Glomerular visceral epithelial cell (primary cell): ENCODE results near the gene UGT1A4.

Experiments
- DNase-seq: peaks from one replicate; pipeline ENCODE4 v3.0.0-alpha.2; 2016; ENCODE audit errors: extremely low spot score

Gene UGT1A4

GRCh38 chr2:233718552-233718951, at the start of gene UGT1A4:
Gene UGT1A4 (plus strand): TSS chr2:233718736. CDS start chr2:233718821, 85 bp downstream.
- DNase-seq = no peak

DNA sequence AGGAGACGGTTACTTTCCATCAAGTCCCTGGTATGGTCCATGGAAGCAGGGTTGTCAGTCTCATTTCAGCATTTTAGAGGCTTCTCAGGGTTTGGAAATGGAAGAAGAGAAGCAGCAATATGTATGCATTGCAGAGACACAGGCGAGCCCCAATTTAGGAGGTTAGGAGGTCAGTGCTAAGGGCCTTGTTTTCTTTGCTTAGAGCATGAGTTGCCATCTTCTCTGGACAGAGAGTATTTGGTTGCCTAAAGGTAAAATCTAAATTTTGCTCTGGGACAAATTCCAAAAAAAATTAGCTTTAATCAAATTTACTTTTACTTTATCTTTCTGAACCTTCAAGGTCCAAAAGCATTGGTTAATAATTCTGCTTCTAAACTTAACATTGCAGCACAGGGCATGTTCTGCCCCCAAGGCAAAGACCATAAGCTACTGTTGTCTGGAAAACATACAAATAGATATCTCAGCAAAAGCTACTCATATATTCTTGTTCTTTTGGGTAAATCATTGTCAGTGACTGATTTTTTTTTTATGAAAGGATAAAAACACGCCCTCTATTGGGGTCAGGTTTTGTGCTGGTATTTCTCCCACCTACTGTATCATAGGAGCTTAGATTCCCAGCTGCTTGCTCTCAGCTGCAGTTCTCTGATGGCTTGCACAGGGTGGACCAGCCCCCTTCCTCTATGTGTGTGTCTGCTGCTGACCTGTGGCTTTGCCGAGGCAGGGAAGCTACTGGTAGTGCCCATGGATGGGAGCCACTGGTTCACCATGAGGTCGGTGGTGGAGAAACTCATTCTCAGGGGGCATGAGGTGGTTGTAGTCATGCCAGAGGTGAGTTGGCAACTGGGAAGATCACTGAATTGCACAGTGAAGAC, 47.0 kb upstream of the UGT1A4 start, which contains the start of gene UGT1A9:
Gene UGT1A9, plus strand, starts transcription at position 609 of the 872 bp plus-strand sequence. Its CDS starts 37 bp downstream, at position 646.
- DNase-seq = no peak

GRCh38 chr2:233672886-233673285, 45.6 kb upstream of the UGT1A4 start:
- DNase-seq = no peak

- no peak for DNase-seq
These were observed 44.6 kb upstream of the UGT1A4 start for GRCh38 chr2:233673896-233674295.

DNA sequence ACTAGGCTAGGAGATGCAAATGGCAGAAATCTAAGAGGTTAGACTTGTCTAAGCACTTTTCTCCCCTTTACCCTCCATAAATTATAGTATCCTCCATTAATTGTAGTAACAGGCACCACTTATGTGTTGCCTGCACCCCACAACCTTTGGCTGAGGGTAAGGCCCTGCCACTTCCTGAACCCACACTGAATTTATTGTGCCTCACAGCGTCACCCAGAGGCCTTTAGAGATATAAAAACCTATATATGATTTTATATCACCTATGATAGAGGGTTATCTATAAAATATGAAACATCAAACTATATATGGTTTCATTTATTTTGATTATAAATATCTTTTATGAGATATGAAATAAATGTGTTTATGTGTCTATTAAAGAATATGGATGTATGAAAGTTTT, 44.2 kb upstream of the UGT1A4 start:
- no peak for DNase-seq

GRCh38 chr2:233674995-233675394, 43.5 kb upstream of the UGT1A4 start:
- no peak for DNase-seq

DNA sequence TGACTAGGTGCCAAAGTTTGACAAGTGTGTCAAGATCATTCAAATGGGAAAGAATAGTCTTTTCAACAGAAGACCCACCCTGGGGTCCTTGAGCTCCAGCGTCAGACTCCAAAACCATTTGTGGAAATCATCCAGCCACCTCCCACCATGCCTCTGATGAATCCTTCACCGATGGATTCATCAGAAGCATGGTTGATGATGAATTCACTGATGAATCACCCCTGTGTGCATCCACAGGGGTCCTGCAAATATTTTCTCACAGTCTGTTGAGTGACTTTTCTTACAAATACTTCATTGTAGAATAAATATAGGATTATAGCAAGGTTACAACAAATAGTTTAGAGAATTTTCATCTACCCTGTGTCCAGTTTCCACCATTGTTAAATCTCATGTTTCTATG, 42.5 kb upstream of the UGT1A4 start:
- DNase-seq = peak; percentile 43

DNA sequence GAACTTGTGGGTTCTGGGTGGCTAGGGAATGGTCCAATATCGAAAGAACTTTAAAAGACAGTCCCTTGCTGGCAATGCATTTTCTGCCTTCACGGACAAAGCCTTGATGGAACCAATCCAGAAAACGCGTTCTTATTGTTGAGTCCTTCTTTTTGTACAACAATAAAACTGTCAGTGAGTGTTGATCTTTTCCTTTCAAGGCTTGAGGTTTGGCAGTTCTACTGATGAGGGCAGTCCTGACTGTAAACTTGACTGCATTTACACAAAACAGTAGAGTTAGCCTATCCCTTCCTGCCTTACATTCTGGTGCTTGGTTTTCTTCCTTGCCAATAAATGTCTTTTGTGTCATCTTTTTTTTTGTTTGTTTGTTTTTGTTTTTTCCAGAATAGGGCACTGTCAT, 39.3 kb upstream of the UGT1A4 start:
- DNase-seq = no peak

DNA sequence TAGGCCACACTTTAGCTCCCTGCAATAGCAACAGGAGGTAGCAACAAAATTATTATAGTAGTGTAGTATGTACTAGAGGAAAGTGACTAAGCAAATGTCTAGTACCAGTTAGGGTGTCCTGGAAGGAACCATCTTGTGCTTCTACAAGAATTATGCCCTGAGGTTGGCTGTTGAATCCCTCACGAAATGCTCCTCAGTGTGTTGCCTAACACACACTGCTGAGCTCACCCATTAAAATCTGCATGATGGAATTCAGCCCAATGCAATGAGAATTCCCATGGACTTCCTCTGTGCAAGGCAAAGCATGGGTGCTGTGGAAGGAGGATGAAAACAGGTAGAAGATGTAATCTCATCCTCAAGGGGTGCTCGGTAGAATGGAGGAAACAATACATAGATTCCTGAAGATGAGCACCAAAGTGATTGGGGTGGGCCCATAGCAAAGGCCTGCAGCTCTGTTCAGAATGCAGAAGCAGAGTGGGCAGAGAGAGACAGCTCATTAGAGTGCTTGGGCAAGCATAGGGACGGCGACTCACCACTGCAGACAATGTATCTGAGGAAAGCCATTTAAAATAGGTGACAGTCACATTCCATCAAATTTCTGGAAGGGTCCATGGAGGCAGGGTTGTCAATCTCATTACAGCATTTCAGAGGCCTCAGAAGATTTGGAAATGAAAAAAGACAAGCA, 38.0 kb upstream of the UGT1A4 start:
- DNase-seq = no peak

DNA sequence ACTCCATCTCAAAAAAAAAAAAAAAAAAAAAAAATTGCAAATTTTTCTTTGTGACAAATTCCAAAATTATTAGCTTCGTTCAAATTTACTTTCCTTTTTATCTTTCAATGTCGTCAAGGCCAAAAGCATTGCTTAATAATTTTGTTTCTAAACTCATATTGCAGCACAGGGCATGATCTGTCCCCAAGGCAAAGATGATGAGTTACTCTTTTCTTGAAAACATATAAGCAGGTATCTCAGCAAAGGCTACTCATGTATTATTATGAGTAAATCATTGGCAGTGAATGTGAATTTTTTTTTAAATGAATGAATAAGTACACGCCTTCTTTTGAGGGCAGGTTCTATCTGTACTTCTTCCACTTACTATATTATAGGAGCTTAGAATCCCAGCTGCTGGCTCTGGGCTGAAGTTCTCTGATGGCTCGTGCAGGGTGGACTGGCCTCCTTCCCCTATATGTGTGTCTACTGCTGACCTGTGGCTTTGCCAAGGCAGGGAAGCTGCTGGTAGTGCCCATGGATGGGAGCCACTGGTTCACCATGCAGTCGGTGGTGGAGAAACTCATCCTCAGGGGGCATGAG, 36.9 kb upstream of the UGT1A4 start, which contains the start of gene UGT1A7:
Gene UGT1A7, plus strand, starts transcription at position 381 of the 579 bp plus-strand sequence. Its CDS starts 37 bp downstream, at position 418.
- no peak for DNase-seq

- DNase-seq = no peak
These were observed 33.9 kb upstream of the UGT1A4 start for GRCh38 chr2:233684640-233685039.

GRCh38 chr2:233686928-233687327, 31.6 kb upstream of the UGT1A4 start:
- no peak for DNase-seq

- no peak for DNase-seq
These were observed 30.2 kb upstream of the UGT1A4 start for GRCh38 chr2:233688341-233688740.

GRCh38 chr2:233689031-233689430, 29.5 kb upstream of the UGT1A4 start:
- DNase-seq = no peak

- DNase-seq = no peak
These were observed 29.0 kb upstream of the UGT1A4 start for GRCh38 chr2:233689501-233689900.

DNA sequence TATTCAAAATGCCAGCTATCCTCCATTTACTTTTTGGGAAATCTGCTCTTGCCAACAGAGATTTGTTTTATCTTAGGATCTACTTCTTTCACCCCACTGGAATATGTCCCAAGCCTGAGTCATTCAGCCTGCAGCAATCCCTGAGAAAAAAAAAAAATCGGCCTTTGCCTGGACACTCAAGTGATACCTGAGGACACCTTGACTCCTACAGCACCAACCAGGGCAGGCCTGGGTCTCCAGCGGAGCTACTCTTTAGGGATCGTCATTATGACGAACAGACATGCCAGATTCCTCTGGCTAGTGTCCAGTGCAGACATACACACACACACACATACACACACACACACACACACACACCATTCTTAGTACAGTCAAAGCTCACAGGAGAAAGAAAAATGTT, 28.1 kb upstream of the UGT1A4 start:
- no peak for DNase-seq

- DNase-seq = no peak
These were observed 26.8 kb upstream of the UGT1A4 start for GRCh38 chr2:233691443-233692433.

- DNase-seq = no peak
These were observed 25.9 kb upstream of the UGT1A4 start, which contains the start of gene UGT1A6 for GRCh38 chr2:233692648-233693047. Gene UGT1A6 (plus strand): TSS chr2:233692890. CDS start chr2:233693005, 115 bp downstream.

GRCh38 chr2:233693963-233694362, 24.6 kb upstream of the UGT1A4 start:
- DNase-seq = no peak

DNA sequence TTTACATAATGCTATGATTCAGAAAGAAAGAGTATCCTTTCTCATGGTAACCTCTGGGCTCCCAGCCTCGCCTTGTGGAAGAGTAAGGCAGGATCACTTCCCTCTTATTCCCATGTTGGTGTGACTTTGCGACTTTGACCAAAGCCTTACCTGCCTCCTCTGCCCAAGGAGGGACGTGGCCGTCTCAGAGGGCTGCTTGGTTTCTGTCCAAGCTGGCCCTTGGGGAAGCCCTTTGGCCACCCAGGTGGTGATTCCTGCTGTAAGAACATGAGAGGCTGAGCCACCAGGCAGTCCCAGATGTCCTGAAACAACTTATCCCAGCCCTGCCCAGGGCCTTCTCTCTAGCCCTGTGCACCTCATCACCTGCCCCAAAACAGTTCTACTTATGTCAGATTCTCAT, 19.8 kb upstream of the UGT1A4 start:
- no peak for DNase-seq

- DNase-seq = no peak
These were observed 19.0 kb upstream of the UGT1A4 start for GRCh38 chr2:233699424-233700027.
